ENCODE measurements around the gene ADARB2. TPM values are rescaled to one million over a fixed set of nuclear protein-coding genes. Genes with fewer than 3 reads are reported as not detected.

Gene ADARB2
- total and polyA plus RNA-seq, 10 of the 15 experiments (the other 5 are each of a cell fraction or from before 2014, with no cell fraction given), result 0.02 to 4.1 (median 0.76) TPM

- no peak for TF ChIP-seq CEBPZ (IDR thresholded peaks at IDR 0.05; ENCODE audit: low read depth, low read length)
- no peak for TF ChIP-seq SRF (IDR thresholded peaks at IDR 0.05; ENCODE audit: low read depth in 2 of 2, low read length in 2 of 2)
- no peak for TF ChIP-seq LARP7 (IDR thresholded peaks at IDR 0.05)
- TF ChIP-seq SREBF1 (IDR thresholded peaks at IDR 0.05; ENCODE audit: low read length), result no peak
- no peak for TF ChIP-seq CBX3 (IDR thresholded peaks at IDR 0.05; ENCODE audit: borderline replicate concordance, low read depth)
- TF ChIP-seq BCL11A (IDR thresholded peaks at IDR 0.05; ENCODE audit: low read depth, low read length), result no peak
Observed at GRCh38 chr10:1502451-1502850, 234.9 kb downstream of the ADARB2 start (continued).

GRCh38 chr10:1499359-1499957 is 237.9 kb downstream of the ADARB2 start:
- Histone ChIP-seq H3K9ac (ENCODE audit: control insufficient read depth, insufficient read depth, low read length) (no peak overlapping the region), H3K36me3 (ENCODE audit: control insufficient read depth in 2 of 2, insufficient read depth in 2 of 2, low read length in 1 of 2) (no peaks in the 10 kb centered on the region), H2AFZ (ENCODE audit: control insufficient read depth, low read depth, low read length) (no peak overlapping the region), H3K9me3 (replicated peaks; ENCODE audit: control insufficient read depth, insufficient read depth, low read length) (no peaks in the 10 kb centered on the region), H3K79me2 (ENCODE audit: control insufficient read depth, insufficient read depth, low read length) (no peaks in the 10 kb centered on the region), H3K4me1 (ENCODE audit: control insufficient read depth, insufficient read depth, low read length) (no peaks in the 10 kb centered on the region), H3K4me3 (no peak overlapping the region), H4K20me1 (ENCODE audit: control insufficient read depth, insufficient read depth) (no peaks in the 10 kb centered on the region), H3K27me3 (replicated peaks in 1 of 2; ENCODE audit: control insufficient read depth in 2 of 2, insufficient read depth in 2 of 2, low read length in 1 of 2) (no peaks in the 10 kb centered on the region), H3K27ac (ENCODE audit: control insufficient read depth, insufficient read depth) (no peak overlapping the region), H3K4me2 (ENCODE audit: control insufficient read depth, insufficient read depth) (no peak overlapping the region)
- TF ChIP-seq ESRRA (IDR thresholded peaks at IDR 0.05; ENCODE audit: low read length) (no peak), RELA (IDR thresholded peaks at IDR 0.05; ENCODE audit: borderline replicate concordance, partially characterized antibody) (no peak), ZNF687 (IDR thresholded peaks at IDR 0.05) (no peak), CBX5 (IDR thresholded peaks at IDR 0.05; ENCODE audit: low read depth) (no peak), PBX3 (IDR thresholded peaks at IDR 0.05; ENCODE audit: insufficient replicate concordance, low read depth, low read length) (peak; percentile 43), HCFC1 (IDR thresholded peaks at IDR 0.05; ENCODE audit: low read length) (no peak), PKNOX1 (IDR thresholded peaks at IDR 0.05) (peak; percentile 72; the same call in 1 of the 2 replicates), NFIC (IDR thresholded peaks at IDR 0.05; ENCODE audit: low read depth, low read length) (peak; percentile 43; the same call in 1 of the 2 replicates)
- SMC1A ChIA-PET (ENCODE audit: uncharacterized antibody, unreplicated experiment), result no interaction called here
- CTCF ChIA-PET, result interaction anchor here (1.3 kb wide), 1 partner anchor 78 kb away, joined by 3 read pairs; no protein-coding TSS in a partner anchor
- FAIRE-seq, result no peak
- RAD21 ChIA-PET (ENCODE audit: unreplicated experiment), result no interaction called here
- POLR2A ChIA-PET, result no interaction called here
- WGBS (ENCODE audit: insufficient coverage, insufficient replicate concordance, low lambda C conversion rate, missing lambda C conversion rate), result 44% methylated on average over 3 of the region's 3 CpGs
- no peak for DNase-seq (ENCODE audit: low read depth, low spot score)
- BruUV-seq (replicated peaks), result no TSS peak
- ATAC-seq, result peak; percentile 67; the same call in 2 of the 3 replicates
- in situ Hi-C loops (cut with MboI), result no loop called here
- intact Hi-C loops (cut with micrococcal nuclease; ENCODE audit: unreplicated experiment), result no loop called here

All from GM12878 (cell line).